Activated CD8-positive, alpha-beta T cell treated with anti-CD3 and anti-CD28 coated beads for 36 hours (primary cell): ENCODE results near the gene KSR2. TPM values are rescaled to one million over a fixed set of nuclear protein-coding genes. Genes with fewer than 3 reads are reported as not detected.
"Not testable (repeated sequence)": the region's sequence is repeated elsewhere in the genome, so short reads cannot be mapped to it uniquely, and the experiment has no call there.

Source experiments
- ATAC-seq: fragments of 200-7000 bp; cut with Tn5 transposase; one replicate; pipeline ENCODE4 v1.10.0; 2021; ENCODE audit warnings: mild to moderate bottlenecking, moderate library complexity
- CTCF ChIA-PET: fragments of 350-600 bp; sonication (Branson Sonifier 250); formaldehyde crosslinking; loops from one replicate; lab custom pipeline; 2021; ENCODE audit warnings: antibody characterized with exemption; lab: Charles Lee
- POLR2A ChIA-PET: fragments of 350-600 bp; sonication (Branson Sonifier 250); formaldehyde crosslinking; loops from one replicate; lab custom pipeline; 2021; ENCODE audit warnings: antibody characterized with exemption; lab: Charles Lee
- DNase-seq: peaks from one replicate; pipeline ENCODE4 v3.0.0-alpha.2; 2020
- H3K27ac Mint-ChIP-seq: one replicate; pipeline ENCODE4 v1.8.0; 2021; ENCODE audit warnings: mild to moderate bottlenecking, mixed read lengths
- H3K27me3 Mint-ChIP-seq: one replicate; pipeline ENCODE4 v1.8.0; 2021; ENCODE audit warnings: mixed read lengths
- H3K36me3 Mint-ChIP-seq: one replicate; pipeline ENCODE4 v1.8.0; 2021; ENCODE audit warnings: low read depth, mixed read lengths
- H3K4me1 Mint-ChIP-seq: one replicate; pipeline ENCODE4 v1.8.0; 2021; ENCODE audit warnings: low read depth, mixed read lengths
- H3K4me3 Mint-ChIP-seq: one replicate; pipeline ENCODE4 v1.8.0; 2021; ENCODE audit warnings: mild to moderate bottlenecking, moderate library complexity, mixed read lengths
- H3K9me3 Mint-ChIP-seq: one replicate; pipeline ENCODE4 v1.8.0; 2021; ENCODE audit warnings: mixed read lengths
- CTCF ChIP-seq: fragments of 200-600 bp; IDR thresholded peaks from one replicate; pipeline ENCODE4 v1.8.0; 2022; ENCODE audit warnings: antibody characterized with exemption, mild to moderate bottlenecking
- intact Hi-C: fragments of 100-400 bp; cut with micrococcal nuclease; formaldehyde crosslinking; loops from one replicate; pipeline ENCODE4 v1.10.0; 2022
- total RNA-seq, 2 experiments: library from RNA; stranded (reverse); gene quantifications; one replicate each; pipeline ENCODE4 v1.2.3, GENCODE V29; 2021

KSR2 gene
- total RNA-seq, 2 experiments from 2014 or later: 0.02 TPM; not detected in 1

GRCh38 chr12:118015306-118015705 is 46.5 kb upstream of the KSR2 start:
- H3K4me3 Mint-ChIP-seq: no peak overlapping the region
- intact Hi-C loops: no loop called here
- no peak overlapping the region for H3K27ac Mint-ChIP-seq
- TF ChIP-seq CTCF: no peak
- peaks cover 23% of the 10 kb centered on the region for H3K36me3 Mint-ChIP-seq
- ChIA-PET CTCF (no interaction called here), POLR2A (no interaction called here)
- peaks cover 12% of the 10 kb centered on the region for H3K4me1 Mint-ChIP-seq
- no peaks in the 10 kb centered on the region for H3K27me3 Mint-ChIP-seq
- no peak for ATAC-seq
- H3K9me3 Mint-ChIP-seq: no peaks in the 10 kb centered on the region
- DNase-seq: no peak

GRCh38 chr12:118013283-118013682 is 44.5 kb upstream of the KSR2 start:
- no peak overlapping the region for H3K4me3 Mint-ChIP-seq
- no peaks in the 10 kb centered on the region for H3K9me3 Mint-ChIP-seq
- no peak for TF ChIP-seq CTCF
- no peak overlapping the region for H3K27ac Mint-ChIP-seq
- peaks cover 8% of the 10 kb centered on the region for H3K36me3 Mint-ChIP-seq
- ChIA-PET CTCF (interaction anchor here (0.7 kb wide), 1 partner anchor 826 kb away, joined by 3 read pairs; no protein-coding TSS in a partner anchor), POLR2A (no interaction called here)
- no peak for ATAC-seq
- no peak for DNase-seq
- intact Hi-C loops: no loop called here
- H3K27me3 Mint-ChIP-seq: no peaks in the 10 kb centered on the region
- H3K4me1 Mint-ChIP-seq: peaks cover 10% of the 10 kb centered on the region

DNA sequence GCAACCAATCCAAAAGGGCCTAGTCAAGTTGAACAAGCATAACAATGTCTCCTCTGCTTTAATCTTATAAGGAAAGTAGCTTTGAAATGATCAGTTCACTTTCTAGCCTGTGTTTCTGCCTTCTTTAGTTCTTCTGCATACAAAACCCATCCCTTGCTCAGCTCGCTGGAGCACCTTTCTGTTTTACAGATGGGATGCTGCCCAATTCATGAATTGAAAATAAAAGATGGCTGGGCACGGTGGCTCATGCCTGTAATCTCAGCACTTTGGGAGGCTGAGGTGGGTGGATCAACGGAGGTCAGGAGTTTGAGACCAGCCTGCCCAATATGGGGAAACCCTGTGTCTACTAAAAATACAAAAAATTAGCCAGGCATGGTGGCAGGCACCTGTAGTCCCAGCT is 43.2 kb upstream of the KSR2 start:
- ATAC-seq: no peak
- peaks cover 2% of the 10 kb centered on the region for H3K4me1 Mint-ChIP-seq
- no peaks in the 10 kb centered on the region for H3K9me3 Mint-ChIP-seq
- H3K4me3 Mint-ChIP-seq: no peak overlapping the region
- no peak for TF ChIP-seq CTCF
- no peak overlapping the region for H3K27ac Mint-ChIP-seq
- peaks cover 2% of the 10 kb centered on the region for H3K27me3 Mint-ChIP-seq
- H3K36me3 Mint-ChIP-seq: no peaks in the 10 kb centered on the region
- no peak for DNase-seq
- POLR2A ChIA-PET: interaction anchor here (0.8 kb wide), 1 partner anchor 23 kb away, joined by 3 read pairs; no protein-coding TSS in a partner anchor
- CTCF ChIA-PET: interaction anchor here (1.3 kb wide), 1 partner anchor 55 kb away, joined by 3 read pairs; no protein-coding TSS in a partner anchor
- intact Hi-C loops: no loop called here

DNA sequence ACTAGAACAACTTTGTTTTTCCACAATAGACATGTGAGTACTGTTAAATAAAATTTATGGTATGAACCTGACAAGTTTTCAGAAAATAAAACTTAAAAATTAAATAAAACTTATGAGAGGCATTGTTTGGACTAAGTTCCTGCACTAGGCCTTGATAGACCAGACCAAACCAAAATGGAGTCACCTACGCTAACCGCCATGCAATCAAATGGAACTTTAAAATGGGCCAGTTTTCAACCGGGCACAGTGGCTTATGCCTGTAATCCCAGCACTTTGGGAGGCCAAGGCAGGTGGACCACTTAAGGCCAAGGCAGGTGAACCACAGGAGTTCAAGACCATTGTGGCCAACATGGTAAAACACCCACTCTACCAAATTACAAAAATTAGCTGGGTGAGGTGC is 42.6 kb upstream of the KSR2 start:
- Mint-ChIP-seq H3K36me3 (no peaks in the 10 kb centered on the region), H3K4me1 (peaks cover 1% of the 10 kb centered on the region), H3K4me3 (no peak overlapping the region), H3K27me3 (peaks cover 2% of the 10 kb centered on the region), H3K27ac (no peak overlapping the region), H3K9me3 (no peaks in the 10 kb centered on the region)
- no peak for DNase-seq
- no peak for ATAC-seq
- TF ChIP-seq CTCF: no peak
- intact Hi-C loops: no loop called here
- ChIA-PET POLR2A (no interaction called here), CTCF (interaction anchor here (1.3 kb wide), 1 partner anchor 56 kb away, joined by 3 read pairs; no protein-coding TSS in a partner anchor)

GRCh38 chr12:118010903-118011302 is 42.1 kb upstream of the KSR2 start:
- no peak for ATAC-seq
- intact Hi-C loops: no loop called here
- no peak for TF ChIP-seq CTCF
- no peak overlapping the region for H3K27ac Mint-ChIP-seq
- ChIA-PET POLR2A (no interaction called here), CTCF (interaction anchor here (1.3 kb wide), 1 partner anchor 56 kb away, joined by 3 read pairs; no protein-coding TSS in a partner anchor)
- peaks cover 2% of the 10 kb centered on the region for H3K27me3 Mint-ChIP-seq
- H3K4me1 Mint-ChIP-seq: no peaks in the 10 kb centered on the region
- no peak overlapping the region for H3K4me3 Mint-ChIP-seq
- H3K36me3 Mint-ChIP-seq: no peaks in the 10 kb centered on the region
- no peaks in the 10 kb centered on the region for H3K9me3 Mint-ChIP-seq
- DNase-seq: no peak

- peak; percentile 27 for DNase-seq
- H3K9me3 Mint-ChIP-seq, H3K4me3 Mint-ChIP-seq, intact Hi-C loops, POLR2A ChIA-PET, CTCF ChIA-PET, H3K27me3 Mint-ChIP-seq, H3K27ac Mint-ChIP-seq, ATAC-seq, H3K4me1 Mint-ChIP-seq, H3K36me3 Mint-ChIP-seq: not testable (repeated sequence)
Observed at GRCh38 chr12:117999806-118000205, 31.0 kb upstream of the KSR2 start.
